HepG2 (cell line): Measurements from ENCODE around the gene THUMPD2. TPM values are rescaled to one million over a fixed set of nuclear protein-coding genes. Genes with fewer than 3 reads are reported as not detected.

ENCODE experiments used
- CAMTA2 ChIP-seq: sonication (generic); formaldehyde crosslinking; IDR thresholded peaks from 2 replicates; pipeline ENCODE4 v1.4.0; 2020; ENCODE audit warnings: mild to moderate bottlenecking, missing genetic modification reagents, borderline replicate concordance
- CEBPG ChIP-seq: IDR thresholded peaks from 2 replicates; pipeline ENCODE4 v1.6.1; 2016
- CREM ChIP-seq, 2 experiments: sonication (generic) in 1 of 2; formaldehyde crosslinking in 1 of 2; IDR thresholded peaks; 2 replicates each; pipeline versions ENCODE4 v1.4.0 to v1.6.1; 2016 to 2020; ENCODE audit warnings: antibody characterized with exemption in 1 of 2, mild to moderate bottlenecking in 1 of 2, missing genetic modification reagents in 1 of 2
- ESRRA ChIP-seq: sonication (generic); formaldehyde crosslinking; IDR thresholded peaks from 2 replicates; pipeline ENCODE4 v1.5.1; 2020; ENCODE audit warnings: mild to moderate bottlenecking, low read depth, missing genetic modification reagents
- GABPB1 ChIP-seq: IDR thresholded peaks from 2 replicates; pipeline ENCODE4 v1.6.1; 2016; ENCODE audit warnings: mild to moderate bottlenecking, missing genetic modification reagents, moderate library complexity, missing compliant biosample characterization
- NCOA2 ChIP-seq: sonication (generic); formaldehyde crosslinking; IDR thresholded peaks from 2 replicates; pipeline ENCODE4 v1.8.0; 2022; ENCODE audit warnings: inconsistent platforms
- NFE2L1 ChIP-seq: sonication (generic); formaldehyde crosslinking; IDR thresholded peaks from 2 replicates; pipeline ENCODE4 v1.4.0; 2020; ENCODE audit warnings: missing genetic modification reagents, mild to moderate bottlenecking, borderline replicate concordance
- PHB2 ChIP-seq: fragments of 450-650 bp; IDR thresholded peaks from 2 replicates; pipeline ENCODE4 v1.6.1; 2018; ENCODE audit not compliant: partially characterized antibody
- POLR2AphosphoS2 ChIP-seq: IDR thresholded peaks from 2 replicates; pipeline ENCODE4 v1.6.1; 2011; ENCODE audit warnings: low read depth, low read length, improper control_type of control experiment
- RCOR2 ChIP-seq: IDR thresholded peaks from 2 replicates; pipeline ENCODE4 v1.6.1; 2016; ENCODE audit warnings: missing biosample characterization, missing genetic modification reagents
- SOX6 ChIP-seq, 2 experiments: fragments of 450-650 bp in 1 of 2; sonication (generic) in 1 of 2; formaldehyde crosslinking in 1 of 2; IDR thresholded peaks; 2 replicates each; pipeline versions ENCODE4 v1.4.0 to v1.6.1; 2017 to 2020; ENCODE audit warnings: antibody characterized with exemption in 1 of 2, mild to moderate bottlenecking in 1 of 2, missing genetic modification reagents in 1 of 2
- ZGPAT ChIP-seq: IDR thresholded peaks from 2 replicates; pipeline ENCODE4 v1.6.1; 2016; ENCODE audit warnings: mild to moderate bottlenecking
- ZMAT3 ChIP-seq: sonication (generic); formaldehyde crosslinking; conservative IDR thresholded peaks from 2 replicates; pipeline ENCODE4 v1.7.0; 2021; ENCODE audit warnings: missing genetic modification reagents
- ZNF280B ChIP-seq: sonication (generic); formaldehyde crosslinking; IDR thresholded peaks from 2 replicates; pipeline ENCODE4 v1.5.0; 2020; ENCODE audit warnings: missing genetic modification reagents, mild to moderate bottlenecking, borderline replicate concordance
- ZNF333 ChIP-seq: sonication (generic); formaldehyde crosslinking; IDR thresholded peaks from 2 replicates; pipeline ENCODE4 v1.4.0; 2020; ENCODE audit warnings: mild to moderate bottlenecking, missing genetic modification reagents, borderline replicate concordance
- ZNF484 ChIP-seq: sonication (generic); formaldehyde crosslinking; IDR thresholded peaks from 2 replicates; pipeline ENCODE4 v1.5.1; 2020; ENCODE audit warnings: mild to moderate bottlenecking, low read depth, missing genetic modification reagents, borderline replicate concordance
- ZNF569 ChIP-seq: sonication (generic); formaldehyde crosslinking; IDR thresholded peaks from 2 replicates; pipeline ENCODE4 v1.5.0; 2020; ENCODE audit warnings: mild to moderate bottlenecking, missing genetic modification reagents, moderate library complexity, borderline replicate concordance
- ZNF766 ChIP-seq: sonication (generic); formaldehyde crosslinking; IDR thresholded peaks from 2 replicates; pipeline ENCODE4 v1.5.0; 2020; ENCODE audit warnings: missing genetic modification reagents, borderline replicate concordance
- polyA plus RNA-seq, 8 experiments: library from polyadenylated mRNA; depleted of rRNA in 3 of 8; stranded (reverse) in 7 of 8; unstranded in 1 of 8; fragments of >200 nt; fragmentation: Illumina TruSeq in 4 of 8; extraction: Trizol in 4 of 8; gene quantifications; 2 replicates each; pipeline versions ENCODE4 v1.2.1 to v1.2.3, GENCODE V29; 2011 to 2016; ENCODE audit warnings: low read depth in 4 of 8, missing spikeins in 1 of 8, mixed read lengths in 1 of 8; ENCODE audit not compliant: insufficient read depth in 1 of 8
- total RNA-seq, 5 experiments: library from RNA; depleted of rRNA; stranded (reverse); fragments of >200 nt; fragmentation: Illumina TruSeq; extraction: Trizol; gene quantifications; 2 replicates each; pipeline ENCODE4 v1.2.3, GENCODE V29; 2016; ENCODE audit warnings: low read depth in 1 of 5
- TF ChIP-seq, protein P1 (sequence below): sonication (generic); formaldehyde crosslinking; IDR thresholded peaks from 2 replicates; pipeline ENCODE4 v1.8.0; 2022; ENCODE audit warnings: mild to moderate bottlenecking, missing genetic modification reagents; ENCODE audit not compliant: insufficient replicate concordance
- TF ChIP-seq, protein P2 (sequence below): sonication (generic); formaldehyde crosslinking; IDR thresholded peaks from 2 replicates; pipeline ENCODE4 v1.4.0; 2020; ENCODE audit warnings: mild to moderate bottlenecking, missing genetic modification reagents

THUMPD2 gene
- total and polyA plus RNA-seq, 2 of the 13 experiments (the other 11 are each of a cell fraction or from before 2014, with no cell fraction given): 11.8 to 15.6 TPM

DNA sequence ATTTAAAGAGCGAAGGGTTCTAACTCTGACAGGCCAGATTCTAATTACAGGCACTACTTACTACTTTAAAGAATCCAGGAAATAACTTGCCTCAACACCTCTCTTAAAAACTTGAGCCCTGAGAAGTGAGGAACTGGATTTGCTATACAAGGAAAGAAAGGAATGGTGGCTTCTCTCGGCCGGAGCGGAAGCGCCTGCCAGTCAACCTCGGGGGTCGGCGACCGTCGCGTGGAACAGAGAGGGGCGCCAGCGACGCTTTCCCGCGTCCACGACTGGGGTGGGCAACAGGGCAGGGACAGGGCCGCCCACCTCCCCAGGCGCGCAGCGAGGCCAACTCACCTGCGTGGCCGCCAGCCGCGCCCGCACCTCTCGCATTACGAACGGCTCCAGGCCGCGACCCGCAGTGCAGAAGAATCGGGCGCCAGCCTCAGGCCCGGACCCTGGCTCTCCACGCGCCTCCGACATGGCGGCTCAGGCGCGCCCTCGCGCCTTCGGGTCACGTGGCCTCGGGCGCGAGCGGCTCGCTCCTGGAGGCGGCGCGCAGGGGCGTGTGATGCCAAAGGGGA, at the start of gene THUMPD2 (continued):
- TF ChIP-seq ZMAT3 (CRISPR knock-in tag) (peak; percentile 99), CREM (IDR thresholded peaks at IDR 0.05) (no peak), CREM (CRISPR knock-in tag; IDR thresholded peaks at IDR 0.05) (no peak), CEBPG (CRISPR knock-in tag) (peak; percentile 16; the same call in 1 of the 2 replicates), NFE2L1 (CRISPR knock-in tag) (peak; percentile 94), POLR2AphosphoS2 (no peak), ESRRA (no peak), ZNF766 (CRISPR knock-in tag) (peak; percentile 93; the same call in 1 of the 2 replicates), ZGPAT (peak; percentile 91), SOX6 (IDR thresholded peaks at IDR 0.05) (no peak), SOX6 (CRISPR knock-in tag; IDR thresholded peaks at IDR 0.05) (peak; percentile 72), ZNF280B (CRISPR knock-in tag) (peak; percentile 90), ZNF484 (CRISPR knock-in tag) (peak; percentile 91; the same call in 1 of the 2 replicates), GABPB1 (CRISPR knock-in tag) (peak; percentile 90), RCOR2 (CRISPR knock-in tag) (no peak), ZNF333 (CRISPR knock-in tag) (peak; percentile 100), ZNF569 (CRISPR knock-in tag) (peak; percentile 94; the same call in 1 of the 2 replicates), CAMTA2 (CRISPR knock-in tag) (peak; percentile 99), PHB2 (no peak), NCOA2 (peak; percentile 35; the same call in 1 of the 2 replicates)
- TF ChIP-seq, protein P1, sequence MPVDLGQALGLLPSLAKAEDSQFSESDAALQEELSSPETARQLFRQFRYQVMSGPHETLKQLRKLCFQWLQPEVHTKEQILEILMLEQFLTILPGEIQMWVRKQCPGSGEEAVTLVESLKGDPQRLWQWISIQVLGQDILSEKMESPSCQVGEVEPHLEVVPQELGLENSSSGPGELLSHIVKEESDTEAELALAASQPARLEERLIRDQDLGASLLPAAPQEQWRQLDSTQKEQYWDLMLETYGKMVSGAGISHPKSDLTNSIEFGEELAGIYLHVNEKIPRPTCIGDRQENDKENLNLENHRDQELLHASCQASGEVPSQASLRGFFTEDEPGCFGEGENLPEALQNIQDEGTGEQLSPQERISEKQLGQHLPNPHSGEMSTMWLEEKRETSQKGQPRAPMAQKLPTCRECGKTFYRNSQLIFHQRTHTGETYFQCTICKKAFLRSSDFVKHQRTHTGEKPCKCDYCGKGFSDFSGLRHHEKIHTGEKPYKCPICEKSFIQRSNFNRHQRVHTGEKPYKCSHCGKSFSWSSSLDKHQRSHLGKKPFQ (CRISPR knock-in tag): no peak
- TF ChIP-seq, protein P2, sequence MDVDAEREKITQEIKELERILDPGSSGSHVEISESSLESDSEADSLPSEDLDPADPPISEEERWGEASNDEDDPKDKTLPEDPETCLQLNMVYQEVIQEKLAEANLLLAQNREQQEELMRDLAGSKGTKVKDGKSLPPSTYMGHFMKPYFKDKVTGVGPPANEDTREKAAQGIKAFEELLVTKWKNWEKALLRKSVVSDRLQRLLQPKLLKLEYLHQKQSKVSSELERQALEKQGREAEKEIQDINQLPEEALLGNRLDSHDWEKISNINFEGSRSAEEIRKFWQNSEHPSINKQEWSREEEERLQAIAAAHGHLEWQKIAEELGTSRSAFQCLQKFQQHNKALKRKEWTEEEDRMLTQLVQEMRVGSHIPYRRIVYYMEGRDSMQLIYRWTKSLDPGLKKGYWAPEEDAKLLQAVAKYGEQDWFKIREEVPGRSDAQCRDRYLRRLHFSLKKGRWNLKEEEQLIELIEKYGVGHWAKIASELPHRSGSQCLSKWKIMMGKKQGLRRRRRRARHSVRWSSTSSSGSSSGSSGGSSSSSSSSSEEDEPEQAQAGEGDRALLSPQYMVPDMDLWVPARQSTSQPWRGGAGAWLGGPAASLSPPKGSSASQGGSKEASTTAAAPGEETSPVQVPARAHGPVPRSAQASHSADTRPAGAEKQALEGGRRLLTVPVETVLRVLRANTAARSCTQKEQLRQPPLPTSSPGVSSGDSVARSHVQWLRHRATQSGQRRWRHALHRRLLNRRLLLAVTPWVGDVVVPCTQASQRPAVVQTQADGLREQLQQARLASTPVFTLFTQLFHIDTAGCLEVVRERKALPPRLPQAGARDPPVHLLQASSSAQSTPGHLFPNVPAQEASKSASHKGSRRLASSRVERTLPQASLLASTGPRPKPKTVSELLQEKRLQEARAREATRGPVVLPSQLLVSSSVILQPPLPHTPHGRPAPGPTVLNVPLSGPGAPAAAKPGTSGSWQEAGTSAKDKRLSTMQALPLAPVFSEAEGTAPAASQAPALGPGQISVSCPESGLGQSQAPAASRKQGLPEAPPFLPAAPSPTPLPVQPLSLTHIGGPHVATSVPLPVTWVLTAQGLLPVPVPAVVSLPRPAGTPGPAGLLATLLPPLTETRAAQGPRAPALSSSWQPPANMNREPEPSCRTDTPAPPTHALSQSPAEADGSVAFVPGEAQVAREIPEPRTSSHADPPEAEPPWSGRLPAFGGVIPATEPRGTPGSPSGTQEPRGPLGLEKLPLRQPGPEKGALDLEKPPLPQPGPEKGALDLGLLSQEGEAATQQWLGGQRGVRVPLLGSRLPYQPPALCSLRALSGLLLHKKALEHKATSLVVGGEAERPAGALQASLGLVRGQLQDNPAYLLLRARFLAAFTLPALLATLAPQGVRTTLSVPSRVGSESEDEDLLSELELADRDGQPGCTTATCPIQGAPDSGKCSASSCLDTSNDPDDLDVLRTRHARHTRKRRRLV (CRISPR knock-in tag): peak; percentile 91
